WTC11 (cell line): ENCODE data around the gene ENTPD6.

Experiments
- ATF3 ChIP-seq: sonication (generic); formaldehyde crosslinking; conservative IDR thresholded peaks from 2 replicates; pipeline ENCODE4 v1.8.1; 2022; ENCODE audit warnings: mild to moderate bottlenecking, missing genetic modification reagents
- CDX4 ChIP-seq: fragments of 250-450 bp; sonication (Bioruptor Pico); IDR thresholded peaks from 2 replicates; pipeline ENCODE4 v1.9.0; 2021; ENCODE audit warnings: moderate library complexity, mild to moderate bottlenecking, inconsistent platforms, borderline replicate concordance
- CTCF ChIP-seq: fragments of 200-600 bp; IDR thresholded peaks from 2 replicates; pipeline ENCODE4 v1.8.0; 2022; ENCODE audit warnings: antibody characterized with exemption
- E2F1 ChIP-seq: sonication (generic); formaldehyde crosslinking; IDR thresholded peaks from 2 replicates; pipeline ENCODE4 v1.8.0; 2022; ENCODE audit warnings: mild to moderate bottlenecking, missing genetic modification reagents
- E2F4 ChIP-seq: sonication (generic); formaldehyde crosslinking; IDR thresholded peaks from 2 replicates; pipeline ENCODE4 v1.8.1; 2022; ENCODE audit warnings: low read depth, mild to moderate bottlenecking, moderate library complexity, missing genetic modification reagents, borderline replicate concordance
- ELF4 ChIP-seq: sonication (generic); formaldehyde crosslinking; IDR thresholded peaks from 2 replicates; pipeline ENCODE4 v1.8.1; 2022; ENCODE audit warnings: low read depth, mild to moderate bottlenecking, moderate library complexity, missing genetic modification reagents
- FOXJ3 ChIP-seq: sonication (generic); formaldehyde crosslinking; IDR thresholded peaks from 2 replicates; pipeline ENCODE4 v1.9.0; 2021; ENCODE audit warnings: missing genetic modification reagents, mild to moderate bottlenecking, borderline replicate concordance
- GABPB1 ChIP-seq: sonication (generic); formaldehyde crosslinking; IDR thresholded peaks from 2 replicates; pipeline ENCODE4 v1.8.1; 2023; ENCODE audit warnings: mild to moderate bottlenecking, missing genetic modification reagents
- IRF2 ChIP-seq: sonication (generic); formaldehyde crosslinking; IDR thresholded peaks from 2 replicates; pipeline ENCODE4 v1.8.0; 2022; ENCODE audit warnings: low read depth, missing genetic modification reagents, borderline replicate concordance
- NFYB ChIP-seq: sonication (generic); formaldehyde crosslinking; conservative IDR thresholded peaks from 2 replicates; pipeline ENCODE4 v1.8.0; 2022; ENCODE audit warnings: low read depth, missing genetic modification reagents
- ZBTB43 ChIP-seq: sonication (generic); formaldehyde crosslinking; IDR thresholded peaks from 2 replicates; pipeline ENCODE4 v1.8.1; 2023; ENCODE audit warnings: mild to moderate bottlenecking, missing genetic modification reagents
- ZNF423 ChIP-seq: fragments of 250-450 bp; sonication (Bioruptor Pico); IDR thresholded peaks from 2 replicates; pipeline ENCODE4 v2.1.2; 2022; ENCODE audit warnings: mild to moderate bottlenecking, moderate library complexity
- ZSCAN18 ChIP-seq: fragments of 250-450 bp; sonication (Bioruptor Pico); IDR thresholded peaks from 2 replicates; pipeline ENCODE4 v2.1.2; 2022; ENCODE audit warnings: mild to moderate bottlenecking, moderate library complexity

GRCh38 chr20:25250508-25250907, 55.0 kb downstream of the ENTPD6 start:
- no peak for TF ChIP-seq ATF3 (CRISPR knock-in tag)
- TF ChIP-seq ZSCAN18 (CRISPR knock-in tag) = no peak
- TF ChIP-seq FOXJ3 (CRISPR knock-in tag) = no peak
- no peak for TF ChIP-seq IRF2
- no peak for TF ChIP-seq ELF4 (CRISPR knock-in tag)
- TF ChIP-seq ZBTB43 (CRISPR knock-in tag) = no peak
- no peak for TF ChIP-seq ZNF423
- no peak for TF ChIP-seq NFYB (CRISPR knock-in tag)
- no peak for TF ChIP-seq CTCF
- no peak for TF ChIP-seq E2F1 (CRISPR knock-in tag)
- TF ChIP-seq GABPB1 (CRISPR knock-in tag) = no peak
- TF ChIP-seq E2F4 = no peak
- TF ChIP-seq CDX4 (CRISPR knock-in tag) = no peak
